MM.1S (cell line): ENCODE data around the gene CGN.

Experiments
- DNase-seq: peaks from one replicate; pipeline ENCODE4 v3.0.0-alpha.2; 2015
- H2AFZ ChIP-seq: fragments of 300-600 bp; sonication (generic); 2 replicates; pipeline ENCODE4 v1.6.0; 2016; ENCODE audit warnings: antibody characterized with exemption, low read length
- H3F3A ChIP-seq: fragments of 300-600 bp; sonication (generic); 2 replicates; pipeline ENCODE4 v1.6.1; 2016; ENCODE audit warnings: mild to moderate bottlenecking, antibody characterized with exemption, low read length, moderate library complexity, mixed read lengths; ENCODE audit not compliant: insufficient read depth
- H3K27ac ChIP-seq: fragments of 300-600 bp; sonication (generic); 2 replicates; pipeline ENCODE4 v1.5.1; 2016; ENCODE audit warnings: mild to moderate bottlenecking, low read length
- H3K27me3 ChIP-seq: fragments of 300-600 bp; sonication (generic); replicated peaks from 2 replicates; pipeline ENCODE4 v1.6.0; 2016; ENCODE audit warnings: low read length; ENCODE audit not compliant: insufficient read depth
- H3K36me3 ChIP-seq: fragments of 300-600 bp; sonication (generic); replicated peaks from 2 replicates; pipeline ENCODE4 v1.6.1; 2016; ENCODE audit warnings: mild to moderate bottlenecking, low read length, mixed read lengths; ENCODE audit not compliant: insufficient read depth
- H3K4me1 ChIP-seq: fragments of 300-600 bp; sonication (generic); 2 replicates; pipeline ENCODE4 v1.6.1; 2016; ENCODE audit warnings: low read length, mixed read lengths
- H3K4me2 ChIP-seq: fragments of 300-600 bp; sonication (generic); 2 replicates; pipeline ENCODE4 v1.6.0; 2016; ENCODE audit warnings: low read depth, low read length
- H3K4me3 ChIP-seq: fragments of 300-600 bp; sonication (generic); 2 replicates; pipeline ENCODE4 v1.5.1; 2016; ENCODE audit warnings: low read length, mixed read lengths
- H3K79me2 ChIP-seq: fragments of 300-600 bp; sonication (generic); 2 replicates; pipeline ENCODE4 v1.6.1; 2016; ENCODE audit warnings: mixed run types, low read length, mixed read lengths
- H3K9ac ChIP-seq: fragments of 300-600 bp; sonication (generic); 2 replicates; pipeline ENCODE4 v1.6.1; 2016; ENCODE audit warnings: low read length, mixed read lengths
- H3K9me2 ChIP-seq: fragments of 300-600 bp; sonication (generic); replicated peaks from 2 replicates; pipeline ENCODE4 v1.6.1; 2016; ENCODE audit warnings: mild to moderate bottlenecking, low read length, mixed read lengths; ENCODE audit not compliant: insufficient read depth
- H3K9me3 ChIP-seq: fragments of 300-600 bp; sonication (generic); replicated peaks from 2 replicates; pipeline ENCODE4 v1.6.1; 2016; ENCODE audit warnings: mild to moderate bottlenecking, low read length, mixed read lengths; ENCODE audit not compliant: insufficient read depth
- H4K20me1 ChIP-seq: fragments of 300-600 bp; sonication (generic); 2 replicates; pipeline ENCODE4 v1.6.1; 2016; ENCODE audit warnings: mild to moderate bottlenecking, low read length, moderate library complexity, mixed read lengths; ENCODE audit not compliant: insufficient read depth
- CTCF ChIP-seq: fragments of 300-600 bp; sonication (generic); IDR thresholded peaks from 2 replicates; pipeline ENCODE4 v1.5.1; 2016; ENCODE audit warnings: antibody characterized with exemption, low read length, mixed read lengths
- EZH2 ChIP-seq: fragments of 300-600 bp; sonication (generic); optimal IDR thresholded peaks from 2 replicates; pipeline ENCODE3; 2017; ENCODE audit warnings: low read depth, mild to moderate bottlenecking, antibody characterized with exemption, low read length, mixed read lengths
- EZH2phosphoT487 ChIP-seq: fragments of 300-600 bp; sonication (generic); IDR thresholded peaks from 2 replicates; pipeline ENCODE4 v1.6.1; 2018; ENCODE audit warnings: antibody characterized with exemption, low read length

The CGN gene

GRCh38 chr1:151515265-151515664 lies 4.1 kb downstream of the CGN start:
- Histone ChIP-seq H3K4me1 (peaks cover 29% of the 10 kb centered on the region), H3K9me2 (no peaks in the 10 kb centered on the region), H3K9ac (no peak overlapping the region), H3F3A (peaks cover 32% of the 10 kb centered on the region), H3K36me3 (no peaks in the 10 kb centered on the region), H3K4me3 (no peak overlapping the region), H3K79me2 (peaks cover 6% of the 10 kb centered on the region; the same call in 1 of the 2 replicates), H3K27me3 (0 out of 2 replicates have a peak, but pooled peaks cover 5% of the 10 kb centered on the region), H3K4me2 (no peak overlapping the region), H2AFZ (no peak overlapping the region), H3K27ac (no peak overlapping the region), H3K9me3 (no peaks in the 10 kb centered on the region), H4K20me1 (no peaks in the 10 kb centered on the region)
- TF ChIP-seq CTCF (no peak), EZH2 (no peak), EZH2phosphoT487 (no peak)
- no peak for DNase-seq

GRCh38 chr1:151516031-151516511 lies 4.9 kb downstream of the CGN start:
- H3K4me2 ChIP-seq, result no peak overlapping the region
- no peaks in the 10 kb centered on the region for H4K20me1 ChIP-seq
- H3K9ac ChIP-seq, result no peak overlapping the region
- H3K36me3 ChIP-seq, result no peaks in the 10 kb centered on the region
- H3K9me2 ChIP-seq, result no peaks in the 10 kb centered on the region
- H3K27me3 ChIP-seq, result no peaks in the 10 kb centered on the region
- no peak overlapping the region for H2AFZ ChIP-seq
- TF ChIP-seq CTCF, result no peak
- TF ChIP-seq EZH2phosphoT487, result no peak
- TF ChIP-seq EZH2, result no peak
- peaks cover 25% of the 10 kb centered on the region for H3F3A ChIP-seq
- H3K27ac ChIP-seq, result no peak overlapping the region
- peaks cover 6% of the 10 kb centered on the region; the same call in 1 of the 2 replicates for H3K79me2 ChIP-seq
- no peak overlapping the region for H3K4me3 ChIP-seq
- peaks cover 33% of the 10 kb centered on the region for H3K4me1 ChIP-seq
- H3K9me3 ChIP-seq, result no peaks in the 10 kb centered on the region
- no peak for DNase-seq

GRCh38 chr1:151518431-151518830 lies 7.2 kb downstream of the CGN start:
- H3K36me3 ChIP-seq, result no peaks in the 10 kb centered on the region
- no peaks in the 10 kb centered on the region for H3K9me3 ChIP-seq
- H3K27ac ChIP-seq, result no peak overlapping the region
- no peaks in the 10 kb centered on the region for H3K27me3 ChIP-seq
- H3K9me2 ChIP-seq, result no peaks in the 10 kb centered on the region
- H3K4me1 ChIP-seq, result peaks cover 18% of the 10 kb centered on the region
- H3K4me3 ChIP-seq, result no peak overlapping the region
- H3K9ac ChIP-seq, result no peak overlapping the region
- no peak for TF ChIP-seq EZH2
- TF ChIP-seq CTCF, result no peak
- no peak for TF ChIP-seq EZH2phosphoT487
- H2AFZ ChIP-seq, result no peak overlapping the region
- no peaks in the 10 kb centered on the region for H3K79me2 ChIP-seq
- DNase-seq, result no peak
- peaks cover 11% of the 10 kb centered on the region; the same call in 1 of the 2 replicates for H3F3A ChIP-seq
- no peaks in the 10 kb centered on the region for H4K20me1 ChIP-seq
- no peak overlapping the region for H3K4me2 ChIP-seq
